Fibroblast of lung (primary cell): ENCODE data around the gene SBNO1.

Experiments used
- CTCF ChIP-seq, 2 donors: IDR thresholded peaks in 1 of 2; conservative IDR thresholded peaks in 1 of 2; 1 replicate in 1 of 2; 2 replicates in 1 of 2; pipeline ENCODE4 v1.5.1; 2011 to 2012; ENCODE audit warnings: low read length in 2 of 2, control low read depth in 1 of 2, inconsistent platforms in 1 of 2, low read depth in 1 of 2, mild to moderate bottlenecking in 1 of 2
- EZH2 ChIP-seq: IDR thresholded peaks from 2 replicates; pipeline ENCODE4 v1.5.1; 2012; ENCODE audit warnings: low read length, control low read depth, mild to moderate bottlenecking; ENCODE audit errors: missing control alignments

- TF ChIP-seq CTCF (conservative IDR thresholded peaks at IDR 0.05 in 1 of 2, IDR thresholded peaks at IDR 0.05 in 1 of 2; ENCODE audit: low read depth in 1 of 2, low read length in 2 of 2) = no peak
- no peak for TF ChIP-seq EZH2
Measured at GRCh38 chr12:123396954-123397353, 32.3 kb upstream of the SBNO1 start.
